Testis (tissue), 3 donors: ENCODE results near the gene DTNA. TPM values are rescaled to one million over a fixed set of nuclear protein-coding genes. Genes with fewer than 3 reads are reported as not detected.
"Not testable (repeated sequence)": the region's sequence is repeated elsewhere in the genome, so short reads cannot be mapped to it uniquely, and the experiment has no call there.

Experiments used
- DNase-seq: peaks from one replicate; pipeline ENCODE4 v3.0.0-alpha.2; 2019
- H3K27ac ChIP-seq, 2 donors: fragments of 200-600 bp; sonication (generic); one replicate each; pipeline ENCODE4 v1.5.1; 2019
- H3K27me3 ChIP-seq: fragments of 200-600 bp; sonication (generic); one replicate; pipeline ENCODE4 v1.5.1; 2019
- H3K36me3 ChIP-seq: fragments of 200-600 bp; sonication (generic); one replicate; pipeline ENCODE4 v1.5.1; 2017; ENCODE audit warnings: low read depth; ENCODE audit errors: missing control alignments
- H3K4me1 ChIP-seq: fragments of 200-600 bp; sonication (generic); one replicate; pipeline ENCODE4 v1.5.1; 2019
- H3K4me3 ChIP-seq, 2 donors: fragments of 200-600 bp; sonication (generic); one replicate each; pipeline ENCODE4 v1.5.1; 2017 to 2019
- H3K9me3 ChIP-seq: fragments of 200-600 bp; sonication (generic); one replicate; pipeline ENCODE4 v1.5.1; 2017
- POLR2A ChIP-seq: fragments of 450-650 bp; IDR thresholded peaks from one replicate; pipeline ENCODE4 v1.6.1; 2017; ENCODE audit warnings: antibody characterized with exemption, mild to moderate bottlenecking, moderate library complexity
- WGBS, 2 donors: methylation state at CpG; one replicate each; pipeline ENCODE4 v1.1.5; 2018; 5-methylcytosine and 5-hydroxymethylcytosine counted together
- intact Hi-C: fragments of 100-400 bp; cut with DNase I; formaldehyde crosslinking; loops from one replicate; pipeline ENCODE4 v1.15.1; 2023; ENCODE audit warnings: low total_unique reads
- polyA plus RNA-seq: library from polyadenylated mRNA; stranded (reverse); fragments of 350-450 nt; fragmentation: Illumina TruSeq; extraction: RNeasy Lipid Tissue Mini Kit (QIAGEN cat#74804); gene quantifications from one replicate; pipeline ENCODE4 v1.2.3, GENCODE V29; 2014; ENCODE audit warnings: low read depth, low replicate concordance; ENCODE audit not compliant: insufficient read depth
- total RNA-seq, 2 donors: library from RNA; depleted of rRNA; stranded (reverse); fragments of >200 nt; gene quantifications; one replicate each; pipeline ENCODE4 v1.2.3, GENCODE V29; 2016
- TF ChIP-seq, protein P1 (sequence below), 3 experiments: fragments of 450-650 bp in 2 of 3; fragments of 200-600 bp in 1 of 3; sonication (generic) in 1 of 3; IDR thresholded peaks; one replicate each; pipeline ENCODE4 v1.5.1; 2016 to 2019; ENCODE audit warnings: antibody characterized with exemption in 3 of 3, mild to moderate bottlenecking in 2 of 3, moderate library complexity in 1 of 3

Gene DTNA
- total and polyA plus RNA-seq, 3 donors from 2014 or later, result 18.9 to 96.0 (median 69.1) TPM

GRCh38 chr18:34729264-34729663 lies 19.2 kb downstream of the DTNA start:
- peaks cover 14% of the 10 kb centered on the region for H3K4me1 ChIP-seq
- 50 to 68% methylated on average over 2 of the region's 2 CpGs for WGBS, 2 donors
- no peaks in the 10 kb centered on the region for H3K9me3 ChIP-seq
- no peaks in the 10 kb centered on the region for H3K36me3 ChIP-seq
- peak; percentile 14 for DNase-seq
- no peaks in the 10 kb centered on the region for H3K27me3 ChIP-seq
- intact Hi-C loops, result no loop called here
- H3K4me3 ChIP-seq, result no peak overlapping the region
- TF ChIP-seq POLR2A, result no peak
- TF ChIP-seq, protein P1, sequence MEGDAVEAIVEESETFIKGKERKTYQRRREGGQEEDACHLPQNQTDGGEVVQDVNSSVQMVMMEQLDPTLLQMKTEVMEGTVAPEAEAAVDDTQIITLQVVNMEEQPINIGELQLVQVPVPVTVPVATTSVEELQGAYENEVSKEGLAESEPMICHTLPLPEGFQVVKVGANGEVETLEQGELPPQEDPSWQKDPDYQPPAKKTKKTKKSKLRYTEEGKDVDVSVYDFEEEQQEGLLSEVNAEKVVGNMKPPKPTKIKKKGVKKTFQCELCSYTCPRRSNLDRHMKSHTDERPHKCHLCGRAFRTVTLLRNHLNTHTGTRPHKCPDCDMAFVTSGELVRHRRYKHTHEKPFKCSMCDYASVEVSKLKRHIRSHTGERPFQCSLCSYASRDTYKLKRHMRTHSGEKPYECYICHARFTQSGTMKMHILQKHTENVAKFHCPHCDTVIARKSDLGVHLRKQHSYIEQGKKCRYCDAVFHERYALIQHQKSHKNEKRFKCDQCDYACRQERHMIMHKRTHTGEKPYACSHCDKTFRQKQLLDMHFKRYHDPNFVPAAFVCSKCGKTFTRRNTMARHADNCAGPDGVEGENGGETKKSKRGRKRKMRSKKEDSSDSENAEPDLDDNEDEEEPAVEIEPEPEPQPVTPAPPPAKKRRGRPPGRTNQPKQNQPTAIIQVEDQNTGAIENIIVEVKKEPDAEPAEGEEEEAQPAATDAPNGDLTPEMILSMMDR (IDR thresholded peaks at IDR 0.05), result peak in 2 of 3 experiments; percentile 18 to 40
- H3K27ac ChIP-seq, result peak overlapping the region in 1 of 2 donors; percentile 63

DNA sequence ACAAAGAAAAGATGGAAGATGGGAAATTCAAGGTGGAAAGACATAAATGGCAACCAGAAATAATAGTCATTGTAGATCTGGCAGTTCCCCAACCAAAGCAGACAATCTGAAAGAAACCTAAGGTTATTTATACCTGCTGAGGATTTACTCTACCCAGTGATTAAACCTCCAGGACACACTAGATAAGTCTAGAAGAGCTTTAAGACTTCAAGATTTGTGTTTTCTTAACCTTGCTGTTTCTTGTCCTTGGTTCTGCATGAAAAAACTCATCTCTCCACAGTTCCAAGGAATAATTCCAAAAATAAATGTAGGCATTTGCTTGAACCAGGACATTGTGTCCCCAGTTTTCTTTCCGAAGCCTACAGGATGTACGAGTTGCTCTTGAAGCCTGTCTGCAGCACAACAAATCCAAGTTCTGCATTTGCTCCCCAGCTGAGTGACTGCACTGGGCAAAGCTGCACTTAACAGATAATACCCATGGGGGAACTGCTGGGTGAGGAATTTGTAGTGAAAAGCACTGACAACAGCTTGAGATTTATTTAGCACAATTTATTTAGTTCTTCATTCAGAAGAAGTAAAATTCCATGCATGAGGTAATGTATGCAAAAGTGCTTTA lies 19.8 kb downstream of the DTNA start:
- intact Hi-C loops, result no loop called here
- 32 to 41% methylated on average over 2 of the region's 2 CpGs for WGBS, 2 donors
- H3K27ac ChIP-seq, result peak overlapping the region in 1 of 2 donors; percentile 63
- TF ChIP-seq, protein P1 (IDR thresholded peaks at IDR 0.05), result no peak
- TF ChIP-seq POLR2A, result no peak
- H3K27me3 ChIP-seq, result no peaks in the 10 kb centered on the region
- DNase-seq, result peak; percentile 40
- H3K4me1 ChIP-seq, result peaks cover 14% of the 10 kb centered on the region
- H3K36me3 ChIP-seq, result no peaks in the 10 kb centered on the region
- H3K4me3 ChIP-seq, result no peak overlapping the region
- H3K9me3 ChIP-seq, result no peaks in the 10 kb centered on the region

DNA sequence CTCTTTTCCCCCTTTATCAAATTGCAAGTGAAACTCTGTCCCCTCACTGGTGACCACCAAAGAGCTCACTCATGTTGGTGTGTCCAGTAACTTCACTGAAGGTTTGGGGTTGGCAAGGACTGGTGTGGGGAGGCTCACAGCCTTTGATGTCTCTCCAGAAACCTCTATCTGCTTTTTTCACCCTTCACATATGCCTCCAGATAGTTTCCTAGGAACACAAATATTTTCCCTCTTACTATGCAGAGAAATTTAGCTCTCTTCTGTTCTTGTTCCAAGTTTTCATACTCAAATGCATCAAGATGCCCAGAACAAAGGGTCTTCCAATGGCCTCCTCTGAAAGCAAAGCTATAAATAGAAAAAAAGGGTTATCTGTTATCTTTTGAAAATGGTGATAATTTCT lies 20.7 kb downstream of the DTNA start:
- intact Hi-C loops, result no loop called here

DNA sequence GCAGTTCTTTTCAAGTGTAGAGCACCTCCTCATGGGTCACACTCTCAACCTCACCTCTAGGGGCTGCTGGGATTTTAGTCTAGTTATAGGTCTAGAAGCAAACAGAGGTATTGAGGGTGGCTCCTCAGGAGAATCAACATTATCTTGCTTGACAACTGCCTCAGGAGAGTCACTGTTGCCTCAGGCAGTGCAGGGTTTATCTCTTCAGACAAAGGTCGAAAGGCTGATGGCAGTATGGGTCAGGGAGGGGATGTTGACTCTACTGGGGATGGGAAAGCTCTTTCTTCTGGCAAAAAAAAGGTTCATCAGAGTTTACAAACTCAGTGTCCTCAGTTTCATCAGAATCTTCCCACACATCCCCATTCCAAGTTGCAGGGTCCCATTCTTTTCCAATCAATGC lies 24.0 kb downstream of the DTNA start:
- whole genome bisulfite sequencing, 2 donors, result 83 to 96% methylated on average over 1 of the region's 1 CpG

More for the DNA sequence above, 20.7 kb downstream of the DTNA start:
- Histone ChIP-seq H3K27ac (peak overlapping the region; percentile 36 to 51), H3K36me3 (no peaks in the 10 kb centered on the region), H3K9me3 (no peaks in the 10 kb centered on the region), H3K27me3 (no peaks in the 10 kb centered on the region), H3K4me3 (no peak overlapping the region), H3K4me1 (peaks cover 14% of the 10 kb centered on the region)
- TF ChIP-seq, protein P1 (IDR thresholded peaks at IDR 0.05), result no peak
- TF ChIP-seq POLR2A, result no peak
- no peak for DNase-seq

DNA sequence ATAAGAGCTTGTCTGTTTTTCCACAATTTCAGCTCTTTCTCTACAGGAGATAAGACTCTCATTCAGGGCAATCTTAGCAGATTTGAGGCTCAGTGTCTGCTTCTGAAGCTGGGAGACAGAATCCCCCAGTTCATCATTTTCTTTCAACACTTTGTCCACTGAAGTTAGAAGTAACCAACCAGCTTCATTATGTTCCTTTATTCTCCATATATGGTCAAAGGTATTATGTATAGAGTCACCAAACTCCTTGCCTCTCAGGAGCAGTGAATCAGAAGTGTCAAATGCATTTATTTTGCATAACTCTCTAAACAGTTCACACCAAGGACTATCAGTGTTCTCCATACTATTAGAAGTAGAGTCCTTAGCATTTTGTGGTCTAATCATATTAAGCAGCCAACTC lies 24.4 kb downstream of the DTNA start:
- intact Hi-C loops, DNase-seq, H3K36me3 ChIP-seq, H3K27me3 ChIP-seq, H3K4me3 ChIP-seq, H3K4me1 ChIP-seq, H3K27ac ChIP-seq, H3K9me3 ChIP-seq: not testable (repeated sequence)

More for the DNA sequence above, 24.0 kb downstream of the DTNA start:
- Histone ChIP-seq H3K9me3 (no peaks in the 10 kb centered on the region), H3K27me3 (no peaks in the 10 kb centered on the region), H3K27ac (no peak overlapping the region), H3K36me3 (no peaks in the 10 kb centered on the region), H3K4me1 (peaks cover 14% of the 10 kb centered on the region), H3K4me3 (no peak overlapping the region)
- no peak for TF ChIP-seq POLR2A
- TF ChIP-seq, protein P1 (IDR thresholded peaks at IDR 0.05), result no peak
- DNase-seq, result no peak
- intact Hi-C loops, result no loop called here
